Neural crest cell (in vitro differentiated cells): Measurements from ENCODE around the gene MYH6. TPM values are rescaled to one million over a fixed set of nuclear protein-coding genes. Genes with fewer than 3 reads are reported as not detected.
"Not testable (repeated sequence)": the region's sequence is repeated elsewhere in the genome, so short reads cannot be mapped to it uniquely, and the experiment has no call there.

Source experiments
- DNase-seq: peaks from one replicate; pipeline ENCODE4 v3.0.0; 2021; ENCODE audit warnings: low read depth, mixed read lengths, low spot score
- H3K27ac Mint-ChIP-seq: one replicate; pipeline ENCODE4 v1.8.0; 2021; ENCODE audit warnings: mild to moderate bottlenecking, mixed read lengths; ENCODE audit not compliant: unreplicated experiment
- H3K27me3 Mint-ChIP-seq: 2 replicates; pipeline ENCODE4 v1.8.0; 2021; ENCODE audit warnings: low read depth, mild to moderate bottlenecking, mixed read lengths
- H3K36me3 Mint-ChIP-seq: 2 replicates; pipeline ENCODE4 v1.8.0; 2021; ENCODE audit warnings: low read depth, mild to moderate bottlenecking, mixed read lengths
- H3K4me1 Mint-ChIP-seq: 2 replicates; pipeline ENCODE4 v1.8.0; 2021; ENCODE audit warnings: mixed read lengths
- H3K4me3 Mint-ChIP-seq: one replicate; pipeline ENCODE4 v1.8.0; 2021; ENCODE audit warnings: mild to moderate bottlenecking, mixed read lengths
- H3K9me3 Mint-ChIP-seq: 2 replicates; pipeline ENCODE4 v1.8.0; 2021; ENCODE audit warnings: mixed read lengths
- CTCF ChIP-seq: fragments of 200-600 bp; sonication (generic); conservative IDR thresholded peaks from 2 replicates; pipeline ENCODE4 v1.5.0; 2021; ENCODE audit warnings: antibody characterized with exemption, mild to moderate bottlenecking
- total RNA-seq: library from RNA; stranded (reverse); gene quantifications from 2 replicates; pipeline ENCODE4 v1.2.1, GENCODE V29; 2021

Gene MYH6
- total RNA-seq, 1 donor from 2014 or later = not detected

- Mint-ChIP-seq H3K27me3 (peaks cover 2% of the 10 kb centered on the region), H3K4me3 (no peak overlapping the region), H3K4me1 (peaks cover 4% of the 10 kb centered on the region), H3K27ac (no peak overlapping the region), H3K36me3 (no peaks in the 10 kb centered on the region), H3K9me3 (no peaks in the 10 kb centered on the region)
- no peak for TF ChIP-seq CTCF
- no peak for DNase-seq
These were observed 13.5 kb upstream of the MYH6 start for GRCh38 chr14:23421594-23421993.

DNA sequence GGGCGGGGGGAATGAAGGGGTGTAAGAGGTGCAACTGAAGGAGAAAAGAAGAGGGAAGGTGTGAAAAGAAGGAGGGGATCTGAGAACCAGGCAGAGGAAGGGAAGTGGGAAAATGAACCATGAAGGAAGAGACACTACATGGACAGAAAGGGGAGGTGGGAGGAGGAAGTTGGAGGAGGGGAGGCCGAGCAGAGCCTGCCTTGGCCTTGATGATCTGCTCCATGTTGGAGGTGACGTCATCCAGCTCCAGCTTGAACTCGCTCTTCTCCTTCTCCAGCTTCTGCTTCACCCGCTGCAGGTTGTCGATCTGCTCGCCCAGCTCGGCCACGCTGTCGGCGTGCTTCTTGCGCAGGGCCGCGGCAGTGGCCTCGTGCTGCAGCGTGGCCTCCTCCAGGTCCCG is 11.6 kb upstream of the MYH6 start:
- H3K4me1 Mint-ChIP-seq, H3K27ac Mint-ChIP-seq, H3K9me3 Mint-ChIP-seq, H3K27me3 Mint-ChIP-seq, H3K36me3 Mint-ChIP-seq, DNase-seq, H3K4me3 Mint-ChIP-seq: not testable (repeated sequence)

GRCh38 chr14:23418021-23418420 is 9.9 kb upstream of the MYH6 start:
- no peaks in the 10 kb centered on the region for H3K27me3 Mint-ChIP-seq
- H3K4me1 Mint-ChIP-seq = peaks cover 4% of the 10 kb centered on the region
- no peak for TF ChIP-seq CTCF
- H3K36me3 Mint-ChIP-seq = no peaks in the 10 kb centered on the region
- H3K4me3 Mint-ChIP-seq = no peak overlapping the region
- DNase-seq = no peak
- H3K27ac Mint-ChIP-seq = peak overlapping the region; percentile 62
- no peaks in the 10 kb centered on the region for H3K9me3 Mint-ChIP-seq

GRCh38 chr14:23417269-23417668 is 9.2 kb upstream of the MYH6 start:
- H3K36me3 Mint-ChIP-seq, DNase-seq, H3K4me3 Mint-ChIP-seq, H3K27ac Mint-ChIP-seq, H3K27me3 Mint-ChIP-seq, H3K4me1 Mint-ChIP-seq, H3K9me3 Mint-ChIP-seq: not testable (repeated sequence)

DNA sequence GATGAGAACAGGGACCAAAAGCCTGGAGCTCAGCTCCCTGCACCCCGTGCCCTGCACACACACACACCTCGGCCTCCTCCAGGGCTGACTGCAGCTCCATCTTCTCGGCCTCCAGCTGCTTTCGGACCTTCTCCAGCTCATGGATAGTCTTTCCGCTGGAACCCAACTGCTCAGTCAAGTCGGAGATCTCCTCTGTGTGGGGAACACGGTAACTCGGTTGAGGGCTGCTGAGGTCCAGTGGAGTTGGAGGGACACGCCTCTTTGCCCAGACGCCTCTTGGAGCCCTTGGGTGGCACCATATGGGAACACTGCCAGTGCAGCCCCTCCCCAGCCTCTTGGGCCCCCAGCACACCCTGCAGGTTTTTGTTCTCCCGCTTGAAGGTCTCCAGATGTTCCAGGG is 8.7 kb upstream of the MYH6 start:
- Mint-ChIP-seq H3K36me3 (no peaks in the 10 kb centered on the region), H3K27me3 (no peaks in the 10 kb centered on the region), H3K4me3 (no peak overlapping the region), H3K4me1 (peaks cover 4% of the 10 kb centered on the region), H3K27ac (no peak overlapping the region), H3K9me3 (no peaks in the 10 kb centered on the region)
- no peak for TF ChIP-seq CTCF
- DNase-seq = no peak

DNA sequence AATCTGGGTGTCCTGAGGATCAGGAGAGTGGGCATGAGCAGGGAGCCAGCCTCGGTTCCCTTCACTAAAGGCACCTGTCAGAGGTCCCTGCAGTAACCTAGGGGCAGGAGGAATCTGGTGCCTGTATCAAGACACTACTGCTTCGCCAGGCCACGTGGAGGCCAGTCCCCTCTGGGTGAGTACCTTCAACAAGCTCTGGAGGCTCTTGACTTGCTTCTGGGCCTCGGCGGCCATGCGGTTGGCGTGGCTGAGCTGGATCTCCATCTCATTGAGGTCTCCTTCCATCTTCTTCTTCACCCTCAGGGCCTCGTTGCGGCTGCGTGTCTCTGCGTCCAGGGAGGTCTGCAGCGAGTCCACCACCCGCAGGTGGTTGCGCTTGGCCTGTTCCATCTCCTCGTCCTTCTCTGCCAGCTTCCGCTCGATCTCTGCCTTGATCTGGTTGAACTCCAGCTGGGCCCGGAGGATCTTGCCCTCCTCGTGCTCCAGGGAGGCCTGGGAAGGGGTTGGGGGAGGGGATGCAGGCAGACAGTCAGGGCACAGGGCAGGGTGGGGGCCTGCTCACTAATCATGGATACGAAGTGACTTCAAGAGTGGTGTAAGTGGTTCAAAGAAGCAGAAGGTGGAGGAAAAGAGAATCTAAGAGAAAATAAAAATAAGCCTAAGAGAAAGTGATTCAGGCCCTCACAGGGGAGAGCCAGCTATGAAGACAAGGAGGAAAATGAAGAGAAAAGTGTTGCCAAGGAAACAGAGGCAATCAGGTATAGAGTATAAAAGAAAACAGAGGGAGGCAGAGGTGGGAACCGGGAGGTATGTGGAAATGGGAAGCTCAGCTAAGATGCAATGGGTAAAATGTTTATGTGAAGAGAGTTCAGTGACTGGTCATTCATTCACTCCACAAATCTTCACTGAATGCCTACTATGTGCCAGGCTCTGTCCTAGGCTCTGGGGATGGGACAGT is 8.0 kb upstream of the MYH6 start:
- Mint-ChIP-seq H3K27me3 (no peaks in the 10 kb centered on the region), H3K4me3 (no peak overlapping the region), H3K9me3 (no peaks in the 10 kb centered on the region), H3K27ac (no peak overlapping the region), H3K4me1 (peaks cover 4% of the 10 kb centered on the region), H3K36me3 (no peaks in the 10 kb centered on the region)
- TF ChIP-seq CTCF = no peak
- no peak for DNase-seq
